Activated B cell treated with CpG ODN at 0.5 μM for 24 hours (primary cell): ENCODE measurements around the gene MORN1. TPM values are rescaled to one million over a fixed set of nuclear protein-coding genes. Genes with fewer than 3 reads are reported as not detected.

Source experiments
- ATAC-seq: fragments of 200-7000 bp; cut with Tn5 transposase; one replicate; pipeline ENCODE4 v1.10.0; 2021; ENCODE audit warnings: low read depth, mild to moderate bottlenecking, moderate library complexity
- CTCF ChIA-PET: fragments of 350-600 bp; sonication (Branson Sonifier 250); formaldehyde crosslinking; loops from one replicate; lab custom pipeline; 2021; ENCODE audit warnings: antibody characterized with exemption; lab: Charles Lee
- POLR2A ChIA-PET: fragments of 350-600 bp; sonication (Branson Sonifier 250); formaldehyde crosslinking; loops from one replicate; lab custom pipeline; 2021; ENCODE audit warnings: antibody characterized with exemption; lab: Charles Lee
- DNase-seq: peaks from one replicate; pipeline ENCODE4 v3.0.0; 2022
- H3K27ac Mint-ChIP-seq: one replicate; pipeline ENCODE4 v1.8.0; 2020; ENCODE audit warnings: mixed read lengths
- H3K27me3 Mint-ChIP-seq: one replicate; pipeline ENCODE4 v1.8.0; 2021; ENCODE audit warnings: mixed read lengths
- H3K36me3 Mint-ChIP-seq: one replicate; pipeline ENCODE4 v1.8.0; 2021; ENCODE audit warnings: low read depth, mixed read lengths
- H3K4me1 Mint-ChIP-seq: one replicate; pipeline ENCODE4 v1.8.0; 2021; ENCODE audit warnings: mixed read lengths
- H3K4me3 Mint-ChIP-seq: one replicate; pipeline ENCODE4 v1.8.0; 2020; ENCODE audit warnings: mild to moderate bottlenecking, mixed read lengths
- H3K9me3 Mint-ChIP-seq: one replicate; pipeline ENCODE4 v1.8.0; 2020; ENCODE audit warnings: mixed read lengths
- CTCF ChIP-seq: fragments of 200-600 bp; IDR thresholded peaks from one replicate; pipeline ENCODE4 v1.8.0; 2022; ENCODE audit warnings: antibody characterized with exemption, mild to moderate bottlenecking
- intact Hi-C: fragments of 100-400 bp; cut with micrococcal nuclease; formaldehyde crosslinking; loops from one replicate; pipeline ENCODE4 v1.15.1; 2024
- total RNA-seq: library from RNA; stranded (reverse); gene quantifications from 2 replicates; pipeline ENCODE4 v1.2.3, GENCODE V29; 2022

The MORN1 gene
- total RNA-seq, 1 donor from 2014 or later, result 17.8 TPM

- peaks cover 3% of the 10 kb centered on the region for H3K27me3 Mint-ChIP-seq
- no peaks in the 10 kb centered on the region for H3K36me3 Mint-ChIP-seq
- ATAC-seq (no peak), DNase-seq (no peak)
- peaks cover 3% of the 10 kb centered on the region for H3K9me3 Mint-ChIP-seq
- intact Hi-C loops, result no loop called here
- ChIA-PET CTCF (no interaction called here), POLR2A (no interaction called here)
- H3K27ac Mint-ChIP-seq, result no peak overlapping the region
- no peak for TF ChIP-seq CTCF
- no peaks in the 10 kb centered on the region for H3K4me1 Mint-ChIP-seq
- H3K4me3 Mint-ChIP-seq, result no peak overlapping the region
Observed at GRCh38 chr1:2425892-2426291, 34.5 kb upstream of the MORN1 start.

- H3K4me1 Mint-ChIP-seq, result no peaks in the 10 kb centered on the region
- DNase-seq (no peak), ATAC-seq (no peak)
- H3K27me3 Mint-ChIP-seq, result no peaks in the 10 kb centered on the region
- intact Hi-C loops, result no loop called here
- H3K4me3 Mint-ChIP-seq, result no peak overlapping the region
- TF ChIP-seq CTCF, result no peak
- POLR2A ChIA-PET, result interaction anchor here (0.6 kb wide), 1 partner anchor 122 kb away, joined by 3 read pairs; no protein-coding TSS in a partner anchor
- H3K27ac Mint-ChIP-seq, result no peak overlapping the region
- CTCF ChIA-PET, result no interaction called here
- peaks cover 3% of the 10 kb centered on the region for H3K9me3 Mint-ChIP-seq
- H3K36me3 Mint-ChIP-seq, result no peaks in the 10 kb centered on the region
Observed at GRCh38 chr1:2422523-2422922, 31.2 kb upstream of the MORN1 start.

GRCh38 chr1:2419416-2419815 lies 28.1 kb upstream of the MORN1 start:
- ATAC-seq, result no peak
- intact Hi-C loops, result no loop called here
- H3K27ac Mint-ChIP-seq, result no peak overlapping the region

GRCh38 chr1:2418791-2419320 lies 27.5 kb upstream of the MORN1 start:
- POLR2A ChIA-PET, result interaction anchor here (1.4 kb wide), 1 partner anchor 119 kb away, joined by 5 read pairs; no protein-coding TSS in a partner anchor
- peaks cover 3% of the 10 kb centered on the region for H3K9me3 Mint-ChIP-seq
- no peak for TF ChIP-seq CTCF
- H3K27ac Mint-ChIP-seq, result no peak overlapping the region
- ATAC-seq (no peak), DNase-seq (no peak)
- no peaks in the 10 kb centered on the region for H3K36me3 Mint-ChIP-seq
- peaks cover 32% of the 10 kb centered on the region for H3K4me1 Mint-ChIP-seq
- CTCF ChIA-PET, result no interaction called here
- intact Hi-C loops, result no loop called here
- H3K4me3 Mint-ChIP-seq, result no peak overlapping the region
- no peaks in the 10 kb centered on the region for H3K27me3 Mint-ChIP-seq

More at GRCh38 chr1:2419416-2419815, 28.1 kb upstream of the MORN1 start:
- no peaks in the 10 kb centered on the region for H3K36me3 Mint-ChIP-seq
- DNase-seq, result no peak
- H3K27me3 Mint-ChIP-seq, result no peaks in the 10 kb centered on the region
- H3K4me3 Mint-ChIP-seq, result no peak overlapping the region
- peaks cover 27% of the 10 kb centered on the region for H3K4me1 Mint-ChIP-seq
- ChIA-PET CTCF (interaction anchor here (0.9 kb wide), 1 partner anchor 367 kb away, joined by 3 read pairs; no protein-coding TSS in a partner anchor), POLR2A (interaction anchor here (1.4 kb wide), 1 partner anchor 118 kb away, joined by 5 read pairs; no protein-coding TSS in a partner anchor)
- H3K9me3 Mint-ChIP-seq, result peaks cover 3% of the 10 kb centered on the region
- TF ChIP-seq CTCF, result no peak

GRCh38 chr1:2417833-2418225 lies 26.5 kb upstream of the MORN1 start:
- H3K9me3 Mint-ChIP-seq, result peaks cover under 1% of the 10 kb centered on the region
- ATAC-seq (no peak), DNase-seq (no peak)
- TF ChIP-seq CTCF, result no peak
- H3K4me3 Mint-ChIP-seq, result no peak overlapping the region
- POLR2A ChIA-PET, result interaction anchor here (0.6 kb wide), 1 partner anchor 217 kb away, joined by 4 read pairs; no protein-coding TSS in a partner anchor
- intact Hi-C loops, result no loop called here
- CTCF ChIA-PET, result interaction anchor here (1.0 kb wide), 1 partner anchor 130 kb away, joined by 3 read pairs; no protein-coding TSS in a partner anchor
- no peaks in the 10 kb centered on the region for H3K27me3 Mint-ChIP-seq
- no peaks in the 10 kb centered on the region for H3K36me3 Mint-ChIP-seq
- H3K4me1 Mint-ChIP-seq, result peaks cover 33% of the 10 kb centered on the region
- H3K27ac Mint-ChIP-seq, result no peak overlapping the region
